HG03039 (cell line): ENCODE measurements around the gene ANGPTL4.
"Not testable (repeated sequence)": the region's sequence is repeated elsewhere in the genome, so short reads cannot be mapped to it uniquely, and the experiment has no call there.

Experiments used
- ATAC-seq: cut with Tn5 transposase; IDR thresholded peaks from one replicate; pipeline ENCODE4 v1.9.1; 2021; ENCODE audit warnings: mild to moderate bottlenecking, moderate library complexity; ENCODE audit not compliant: unreplicated experiment

The ANGPTL4 gene

DNA sequence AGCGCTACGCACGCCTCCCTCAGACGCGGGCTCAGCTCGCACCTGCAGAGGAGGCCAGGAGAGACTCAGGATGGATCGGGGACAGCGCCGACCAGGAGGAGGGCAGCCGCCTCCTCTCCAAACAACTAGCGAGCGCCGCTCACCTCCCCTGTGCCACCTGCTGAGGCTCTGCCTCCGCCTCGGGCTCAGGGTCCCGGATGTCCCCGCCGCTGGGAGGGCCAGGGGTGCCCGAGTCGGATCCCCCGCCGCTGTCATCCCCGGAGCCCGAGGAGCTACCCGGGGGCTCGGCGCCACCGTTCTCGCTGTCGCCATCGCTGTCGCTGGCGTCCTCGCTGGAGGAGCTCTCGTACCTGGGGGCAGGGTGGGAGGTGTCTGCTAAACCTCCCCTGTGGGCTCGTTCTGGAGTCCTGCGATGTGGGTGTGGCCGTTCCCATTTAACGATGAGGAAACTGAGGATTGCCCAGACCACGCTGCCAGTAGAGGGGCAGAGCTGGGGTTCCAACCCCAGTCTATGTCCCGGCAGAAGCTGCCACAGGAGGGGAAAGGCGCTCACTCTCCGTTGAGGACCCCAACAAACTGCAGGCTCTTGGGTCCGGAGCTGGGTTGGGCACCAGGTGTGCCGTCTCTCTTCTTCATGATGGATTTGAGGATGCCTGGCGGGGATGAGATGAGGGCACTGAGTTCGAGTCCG, 30.0 kb upstream of the ANGPTL4 start:
- ATAC-seq, result no peak

DNA sequence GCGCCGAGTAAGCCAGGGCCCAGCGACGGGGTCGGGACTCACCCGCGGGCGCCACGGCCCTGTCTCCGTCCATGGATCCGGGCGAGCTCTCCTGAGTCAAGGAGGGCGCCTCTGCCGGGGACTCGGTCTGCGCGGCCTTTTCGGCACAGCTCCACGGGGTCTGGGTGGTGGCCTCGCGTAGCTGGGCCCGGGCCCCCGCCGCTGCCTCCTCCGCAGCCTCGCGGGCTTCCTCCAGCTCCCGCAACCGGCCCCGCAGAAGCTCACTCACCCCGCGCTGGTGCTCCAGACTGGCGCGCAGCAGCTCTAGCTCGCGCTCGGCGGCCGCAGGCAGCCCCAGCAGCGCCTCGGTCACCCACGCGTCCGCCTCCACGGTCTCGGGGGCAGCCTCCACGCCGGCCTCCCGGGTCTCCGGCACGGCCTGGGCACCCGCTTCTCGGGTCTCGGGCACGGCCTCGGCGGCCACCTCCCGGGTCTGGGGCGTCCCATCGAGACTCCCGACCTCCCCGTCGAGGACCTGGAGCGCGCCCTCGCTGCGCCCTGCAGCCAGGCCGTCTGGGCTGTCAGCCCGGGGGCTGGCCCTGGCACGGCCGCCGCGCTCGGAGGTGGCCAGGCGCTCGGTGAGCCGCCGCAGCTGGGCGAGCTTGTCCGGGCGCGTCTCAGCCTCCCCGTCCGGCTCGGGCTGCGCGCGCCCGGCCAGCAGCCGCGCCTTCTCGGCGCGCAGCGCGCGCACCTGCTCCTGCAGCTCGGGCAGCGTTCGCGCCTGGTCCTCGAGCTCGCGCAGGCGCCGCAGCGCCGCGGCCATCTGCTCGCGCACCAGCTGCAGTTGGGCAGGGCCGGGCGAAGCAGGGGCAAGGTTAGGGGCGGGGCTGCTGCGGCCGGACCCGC, 29.3 kb upstream of the ANGPTL4 start:
- no peak for ATAC-seq

DNA sequence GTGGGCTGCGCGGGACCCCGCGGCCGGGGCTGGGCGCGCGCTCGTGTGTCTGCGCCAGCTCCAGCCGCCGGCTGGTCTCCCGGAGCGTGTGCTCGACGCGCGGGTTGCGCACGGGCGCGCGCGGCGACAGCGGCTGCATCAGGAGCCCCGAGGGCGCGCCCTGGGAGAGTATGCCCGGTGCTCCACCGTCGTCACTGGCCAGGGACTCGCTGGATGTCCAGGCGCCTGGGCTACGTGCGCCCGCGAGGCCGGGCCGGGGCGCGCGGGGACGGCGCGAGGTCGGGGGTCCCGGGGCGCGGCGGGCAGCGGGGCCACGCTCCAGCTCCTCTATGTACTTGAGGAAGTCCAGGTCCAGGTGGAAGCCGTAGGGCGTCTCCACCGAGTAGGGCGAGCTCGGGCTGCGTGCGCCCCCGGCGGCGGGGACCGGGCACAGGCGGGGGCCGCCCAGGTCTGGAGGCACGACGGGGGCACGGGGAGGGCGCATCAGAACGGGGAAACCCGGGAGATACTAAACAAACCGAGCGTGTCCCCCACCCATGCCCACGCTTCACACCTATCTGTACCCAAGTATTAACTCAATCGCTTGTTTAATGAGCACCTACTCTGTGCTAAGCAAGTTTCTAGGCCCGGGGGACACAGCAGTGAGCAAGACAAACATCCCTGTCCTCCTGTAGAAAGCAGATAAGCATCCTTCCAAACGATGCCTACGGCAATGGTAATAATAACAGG, 28.4 kb upstream of the ANGPTL4 start:
- no peak for ATAC-seq

DNA sequence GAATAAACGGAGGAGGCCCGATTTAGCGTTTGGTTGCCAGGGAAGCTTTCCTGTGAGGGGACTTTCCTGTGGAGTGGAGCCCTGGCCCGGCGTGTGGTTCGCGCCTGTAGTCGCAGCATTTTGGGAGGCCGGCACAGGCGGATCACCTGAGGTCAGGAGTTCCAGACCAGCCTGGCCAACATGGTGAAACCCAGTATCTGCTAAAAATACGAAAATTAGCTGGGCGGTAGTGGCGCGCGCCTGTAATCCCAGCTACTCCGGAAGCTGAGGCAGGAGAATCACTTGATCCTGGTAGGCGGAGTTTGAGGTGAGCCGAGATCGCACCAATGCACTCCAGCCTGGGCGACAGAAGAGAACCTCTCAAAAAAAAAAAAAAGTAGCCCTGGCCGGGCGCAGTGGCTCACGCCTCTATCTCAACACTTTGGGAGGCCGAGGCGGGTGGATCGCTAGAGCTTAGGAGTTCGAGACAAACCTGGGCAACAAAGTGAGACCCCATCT, 27.8 kb upstream of the ANGPTL4 start:
- no peak for ATAC-seq

DNA sequence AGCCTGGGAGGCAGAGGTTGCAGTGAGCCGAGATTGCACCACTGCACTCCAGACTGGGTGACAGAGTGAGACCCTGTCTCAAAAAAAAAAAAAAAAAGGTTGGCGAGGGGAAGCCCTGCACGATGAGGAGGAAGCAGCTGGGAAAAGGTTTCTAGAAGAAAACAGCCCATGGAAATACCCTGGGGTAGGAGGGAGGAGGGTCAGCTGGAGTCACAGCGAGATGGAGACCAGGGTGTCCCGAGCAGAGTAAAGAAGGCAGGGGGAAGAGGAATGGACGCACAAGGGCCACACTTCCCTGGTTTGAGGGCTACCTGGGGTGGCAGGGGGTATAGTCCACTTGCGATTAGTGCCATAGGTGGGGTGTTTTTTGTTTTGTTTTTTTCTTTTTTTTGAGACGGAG, 27.3 kb upstream of the ANGPTL4 start:
- ATAC-seq, result no peak

DNA sequence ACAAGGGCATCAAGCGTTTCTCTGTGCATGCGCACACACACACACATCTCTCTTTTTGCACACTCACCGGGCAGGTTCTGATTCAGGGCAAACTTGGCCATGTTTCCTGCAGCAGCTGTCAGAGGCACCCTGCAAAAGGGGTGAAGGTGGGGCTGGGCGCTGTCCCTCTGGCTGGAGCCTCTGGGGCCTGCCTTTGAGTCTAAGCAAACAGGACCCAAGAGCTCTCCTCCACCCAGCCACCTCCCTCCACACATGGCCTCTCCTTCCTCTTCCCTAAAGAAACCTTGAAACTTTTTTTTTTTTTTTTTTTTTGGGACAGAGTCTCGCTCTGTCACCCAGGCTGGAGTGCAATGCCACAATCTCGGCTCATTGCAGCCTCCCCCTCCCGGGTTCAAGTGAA, 26.2 kb upstream of the ANGPTL4 start:
- no peak for ATAC-seq

DNA sequence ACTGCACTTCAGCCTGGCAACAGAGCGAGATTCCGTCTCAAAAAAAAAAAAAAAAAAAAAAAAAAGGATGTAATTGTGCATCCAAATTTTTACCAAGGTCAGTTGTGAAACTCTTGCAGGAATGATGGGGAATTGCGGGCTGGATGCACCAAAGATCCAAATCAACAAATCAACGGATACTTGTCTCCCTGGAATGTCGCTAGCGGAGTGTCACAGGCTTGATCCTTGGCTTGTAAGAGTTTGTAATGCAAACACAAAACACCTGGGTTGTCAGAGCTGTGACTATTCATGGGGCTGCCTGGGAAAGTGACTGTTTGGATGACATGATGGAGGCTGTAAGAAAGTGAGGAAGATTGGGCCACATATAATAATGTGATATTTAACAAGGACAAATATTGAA, 25.1 kb upstream of the ANGPTL4 start:
- no peak for ATAC-seq

DNA sequence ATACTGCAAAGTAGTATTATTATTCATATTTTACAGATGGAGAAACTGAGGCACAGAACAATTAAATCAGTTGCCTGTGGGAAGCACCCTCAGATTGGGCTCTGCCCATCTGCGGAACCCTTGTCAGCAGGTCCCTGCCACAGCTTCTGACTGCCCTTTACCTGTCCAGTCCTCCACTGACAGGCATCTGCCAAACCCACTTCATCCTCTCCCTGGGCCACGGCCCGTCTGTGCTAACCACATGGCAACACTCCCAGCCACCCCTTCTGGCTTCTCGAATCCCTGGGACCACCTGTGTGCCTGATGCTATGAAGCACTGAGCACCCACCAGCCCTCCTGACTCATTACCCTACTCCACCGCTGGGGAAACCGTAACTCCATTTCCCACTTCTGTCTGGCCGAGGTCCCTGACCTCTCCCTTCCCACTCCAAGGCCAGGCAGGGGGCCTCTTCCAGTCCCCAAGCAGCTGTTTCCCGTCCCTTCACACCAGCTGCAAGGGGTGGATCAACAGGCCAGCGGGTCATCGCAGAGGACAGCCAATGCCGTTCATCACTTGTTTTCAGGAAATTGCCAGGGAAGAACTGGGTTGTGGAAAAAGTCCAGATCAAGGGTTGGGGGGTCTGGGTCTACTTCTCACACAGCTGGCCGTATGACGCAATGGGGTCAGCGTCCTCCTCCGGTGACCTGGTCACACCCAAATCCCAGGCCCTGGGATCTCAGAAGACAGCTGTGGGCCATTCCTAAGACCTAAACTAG, 23.4 kb upstream of the ANGPTL4 start:
- ATAC-seq, result no peak

DNA sequence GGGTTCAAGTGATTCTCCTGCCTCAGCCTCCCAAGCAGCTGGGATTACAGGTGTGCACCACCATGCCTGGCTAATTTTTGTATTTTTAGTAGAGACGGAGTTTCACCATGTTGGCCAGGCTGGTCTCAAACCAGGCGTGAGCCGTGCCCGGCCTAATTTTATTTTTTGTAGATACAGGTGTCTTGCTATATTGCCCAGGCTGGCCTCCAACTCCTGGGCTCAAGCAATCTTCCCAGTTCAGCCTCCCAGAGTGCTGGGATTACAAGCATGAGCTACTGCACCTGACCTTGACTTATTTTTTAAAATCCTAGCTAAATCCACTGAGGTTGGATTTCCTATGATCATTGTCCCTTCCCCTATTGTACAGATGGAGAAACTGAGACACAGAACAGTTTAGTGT, 22.5 kb upstream of the ANGPTL4 start:
- not testable (repeated sequence) for ATAC-seq

DNA sequence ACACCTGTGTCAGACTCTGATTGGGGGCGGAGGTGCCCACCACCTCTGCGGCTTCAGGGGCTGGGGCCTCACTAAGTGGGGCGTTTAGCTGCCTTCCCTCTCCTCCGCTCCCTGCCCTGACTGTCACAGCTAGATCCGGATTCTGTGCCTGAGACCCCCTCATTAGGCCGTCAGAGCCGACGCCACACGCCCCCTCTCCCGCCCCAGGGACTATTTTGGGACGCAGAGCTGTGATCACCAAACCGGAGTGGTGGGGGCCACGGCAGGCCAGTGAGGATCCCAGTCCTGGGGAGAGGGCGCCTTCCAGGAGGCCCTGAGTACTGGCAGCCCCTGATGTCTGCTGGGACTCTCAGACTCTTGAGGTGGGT, 21.7 kb upstream of the ANGPTL4 start:
- no peak for ATAC-seq

DNA sequence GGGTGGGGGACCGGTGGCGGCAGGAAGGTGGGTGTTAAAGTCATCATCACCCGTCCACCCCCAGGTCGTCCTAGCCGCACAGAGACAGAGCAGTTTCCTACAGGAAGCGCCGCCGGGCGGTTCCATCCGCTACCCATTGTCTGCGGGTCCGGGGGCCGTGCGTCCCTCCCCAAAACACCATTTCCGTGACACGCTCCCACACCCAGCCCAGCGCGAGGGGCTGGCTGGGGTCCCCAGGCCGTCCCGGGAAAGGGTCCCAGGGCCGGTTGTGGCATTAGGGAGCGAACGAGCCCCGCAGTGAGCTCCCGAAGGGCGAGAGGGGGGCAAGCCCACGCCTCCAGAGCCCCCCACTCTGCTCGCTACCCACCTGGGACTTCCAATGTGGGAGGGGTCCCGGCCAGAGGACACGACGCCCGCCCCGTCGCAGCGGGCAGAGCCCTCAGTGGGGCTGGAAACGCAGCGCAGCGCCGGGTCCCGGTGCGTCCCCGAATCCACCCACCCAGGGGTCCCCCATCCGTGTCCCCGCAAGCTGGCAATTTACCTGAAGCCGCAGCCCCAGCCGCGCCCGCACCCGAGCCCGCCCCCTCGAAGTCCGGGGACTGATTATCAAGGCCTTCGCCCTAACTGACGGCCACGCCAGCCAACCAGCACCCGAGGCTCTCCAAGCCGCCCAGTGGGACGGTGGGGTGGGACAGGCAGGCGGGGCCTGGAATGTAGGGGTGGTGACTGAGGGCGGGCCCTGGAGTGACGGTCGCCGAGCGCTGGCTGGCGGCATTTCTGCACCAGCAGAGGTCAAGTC, 21.1 kb upstream of the ANGPTL4 start, which contains the start of gene KANK3:
Gene KANK3, minus strand, starts transcription at position 579 of the 799 bp plus-strand sequence. CDS start 5,434 bp downstream, outside the sequence.
- ATAC-seq, result peak; percentile 87

DNA sequence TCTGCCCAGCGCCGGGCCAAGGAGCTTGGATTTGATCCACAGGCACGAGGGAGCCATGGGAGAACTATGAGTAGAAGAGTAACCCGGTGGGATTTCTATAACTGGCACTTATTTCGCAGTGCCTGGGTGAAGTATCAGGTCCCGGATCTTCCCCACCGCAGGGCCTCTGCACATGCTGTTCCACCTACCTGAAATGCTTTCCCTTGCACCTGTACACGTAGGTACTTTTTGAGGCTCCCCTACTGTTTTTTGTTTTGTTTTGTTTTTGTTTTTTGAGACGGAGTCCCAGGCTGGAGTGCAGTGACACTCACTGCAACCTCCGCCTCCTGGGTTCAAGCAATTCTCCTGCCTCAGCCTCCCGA, 20.5 kb upstream of the ANGPTL4 start:
- ATAC-seq, result no peak

DNA sequence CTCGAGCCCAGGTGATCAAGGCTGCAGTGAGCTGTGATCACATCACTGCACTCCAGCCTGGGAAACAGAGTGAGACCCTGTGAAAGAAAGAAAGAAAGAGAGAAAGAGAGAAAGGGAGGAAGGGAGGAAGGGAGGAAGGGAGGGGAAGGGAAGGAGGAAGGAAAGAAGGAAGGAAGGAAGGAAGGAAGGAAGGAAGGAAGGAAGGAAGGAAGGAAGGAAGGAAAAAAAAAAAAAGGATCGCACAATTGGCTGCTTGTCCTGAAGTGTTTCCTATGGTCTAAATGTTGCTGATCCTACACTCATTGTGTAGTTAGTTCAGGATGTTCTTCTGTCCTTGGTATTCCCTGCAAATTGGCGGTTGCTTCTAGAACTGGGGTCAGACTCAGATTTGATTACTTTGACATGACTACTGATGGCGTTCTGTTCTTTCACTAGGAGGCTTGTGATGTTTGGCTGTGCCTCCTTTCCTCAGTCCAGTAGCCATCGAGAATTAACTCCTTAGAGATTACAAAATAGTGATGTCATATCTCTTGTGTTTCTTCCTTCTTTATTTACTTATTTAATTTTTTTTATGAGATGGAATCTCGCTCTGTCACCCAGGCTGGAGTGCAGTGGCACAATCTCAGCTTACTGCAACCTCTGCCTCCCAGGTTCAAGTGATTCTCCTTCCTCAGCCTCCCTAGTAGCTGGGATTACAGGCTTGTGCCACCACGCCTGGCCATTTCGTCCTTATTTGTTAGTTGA, 14.2 kb upstream of the ANGPTL4 start:
- not testable (repeated sequence) for ATAC-seq

DNA sequence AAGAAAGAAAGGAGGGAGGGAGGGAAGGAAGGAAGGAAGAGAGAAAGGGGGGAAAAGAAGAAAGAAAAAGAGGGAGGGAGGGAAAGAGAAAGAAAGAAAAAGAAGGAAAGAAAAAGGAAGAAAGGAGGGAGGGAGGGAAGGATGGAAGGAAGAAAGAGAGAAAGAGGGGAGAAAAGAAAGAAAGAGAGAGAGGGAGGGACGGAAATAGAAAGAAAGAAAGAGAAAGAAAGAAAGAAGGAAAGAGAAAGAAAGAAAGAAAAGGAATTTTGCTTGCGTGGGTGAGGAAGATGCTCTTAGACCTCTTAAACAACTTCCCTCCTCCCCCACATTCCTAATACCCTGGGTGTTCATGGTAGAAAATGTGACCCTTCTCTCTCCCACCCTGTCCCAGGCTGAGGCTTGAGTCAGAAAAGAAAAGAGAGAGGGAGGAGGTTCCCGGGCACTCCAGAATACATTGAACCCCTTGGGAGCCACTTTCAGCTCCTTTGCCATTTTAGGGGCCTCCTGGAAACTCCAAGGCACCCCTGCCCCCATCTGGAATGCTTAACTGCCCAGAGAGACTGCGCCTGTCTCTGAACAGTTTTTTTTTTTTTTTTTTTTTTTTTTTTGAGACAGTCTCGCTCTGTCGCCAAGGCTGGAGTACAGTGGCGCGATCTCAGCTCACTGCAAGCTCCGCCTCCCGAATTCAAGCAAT, 11.7 kb upstream of the ANGPTL4 start:
- ATAC-seq, result no peak

DNA sequence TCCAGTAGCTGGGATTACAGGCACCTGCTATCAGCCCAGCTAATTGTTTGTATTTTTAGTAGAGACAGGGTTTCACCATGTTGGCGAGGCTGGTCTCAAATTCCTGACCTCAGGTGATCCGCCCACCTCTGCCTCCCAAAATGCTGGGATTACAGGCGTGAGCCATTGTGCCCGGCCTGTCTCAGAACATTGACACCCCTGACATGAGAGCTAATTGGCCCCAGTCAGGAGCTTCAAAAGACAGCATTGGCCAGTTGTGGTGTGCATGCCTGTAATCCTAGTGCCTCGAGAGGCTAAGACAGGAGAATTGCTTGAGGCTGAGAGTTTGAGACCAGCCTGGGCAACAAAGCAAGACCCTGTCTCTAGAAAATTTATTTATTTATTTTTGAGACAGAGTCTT, 11.1 kb upstream of the ANGPTL4 start:
- not testable (repeated sequence) for ATAC-seq

DNA sequence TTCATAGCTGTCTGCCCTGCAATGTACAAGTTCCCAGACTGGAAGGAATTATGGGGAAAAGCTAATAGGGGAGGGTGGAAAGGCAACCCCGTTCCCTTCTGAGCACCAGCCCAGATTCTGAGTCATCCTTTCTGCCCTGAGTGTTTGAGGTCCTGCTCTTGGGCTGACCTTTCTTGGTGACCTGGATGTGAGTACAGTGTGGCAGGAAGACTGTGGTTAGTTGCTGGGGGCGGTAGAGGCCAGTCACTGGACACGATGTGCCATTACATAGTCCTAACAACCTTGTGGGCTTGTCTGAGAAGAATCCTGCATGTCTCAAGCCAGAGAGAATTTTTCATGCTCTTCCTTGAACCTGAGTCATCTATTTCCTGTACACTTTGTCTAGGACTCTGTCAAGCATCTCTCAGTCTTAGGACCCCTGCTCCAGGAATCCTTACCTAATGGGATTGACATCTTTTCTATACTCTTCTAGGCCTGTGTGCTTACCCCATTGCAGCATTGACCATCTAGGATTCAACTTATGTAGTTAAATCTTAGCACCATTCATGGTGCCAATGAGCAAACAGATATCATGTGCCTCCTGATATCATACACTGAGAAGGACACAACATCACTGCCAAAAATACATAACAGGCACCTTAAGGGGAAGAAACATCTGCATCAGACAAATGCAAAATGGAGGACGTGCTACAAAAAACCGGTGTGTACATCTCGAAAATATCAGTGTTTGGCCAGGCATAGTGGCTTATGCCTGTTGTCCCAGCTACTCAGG, 8.1 kb upstream of the ANGPTL4 start:
- ATAC-seq, result no peak

DNA sequence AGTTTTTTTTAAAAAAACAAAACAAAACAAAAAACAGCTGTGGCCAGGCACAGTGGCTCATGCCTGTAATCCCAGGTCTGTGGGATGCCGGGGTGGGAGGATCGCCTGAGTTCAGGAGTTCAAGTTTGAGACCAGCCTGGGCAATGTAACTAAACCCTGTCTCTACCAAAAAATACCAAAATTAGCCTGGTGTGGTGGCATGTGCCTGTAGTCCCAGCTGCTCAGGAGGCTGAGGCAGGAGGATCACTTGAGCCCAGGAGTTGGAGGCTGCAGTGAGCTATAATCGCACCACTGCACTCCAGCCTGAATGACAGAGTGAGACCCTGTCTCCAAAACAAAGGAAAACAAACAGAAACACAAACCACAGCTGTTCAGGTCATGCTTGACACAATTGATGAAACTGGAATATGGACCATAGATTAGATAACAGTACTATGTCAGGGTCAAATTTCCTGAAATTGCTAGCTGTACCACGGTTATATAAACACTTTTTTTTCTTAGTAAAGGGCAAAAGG, 6.9 kb upstream of the ANGPTL4 start:
- no peak for ATAC-seq

DNA sequence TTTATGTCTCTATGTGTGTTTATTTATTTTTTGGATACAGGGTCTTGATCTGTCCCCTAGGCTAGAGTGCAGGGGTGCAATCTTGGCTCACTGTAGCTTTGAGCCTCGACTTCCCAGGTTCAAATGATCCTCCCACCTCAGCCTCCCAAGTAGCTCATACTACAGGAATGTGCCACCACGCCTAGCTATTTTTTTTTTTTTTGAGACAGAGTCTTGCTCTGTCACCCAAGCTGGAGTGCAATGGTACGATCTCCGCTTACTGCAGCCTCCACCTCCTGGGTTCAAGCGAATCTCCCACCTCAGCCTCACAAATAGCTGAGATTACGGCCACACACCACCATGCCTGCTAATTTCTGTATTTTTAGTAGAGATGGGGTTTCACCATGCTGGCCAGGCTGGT, 5.0 kb upstream of the ANGPTL4 start:
- ATAC-seq, result no peak
